Esophagus (tissue), 2 donors: ENCODE measurements around the gene HTR4. TPM values are rescaled to one million over a fixed set of nuclear protein-coding genes. Genes with fewer than 3 reads are reported as not detected.

Source experiments
- H3K27ac ChIP-seq, 2 donors: one replicate each; pipeline ENCODE4 v1.5.1; 2013; ENCODE audit warnings: low read depth in 2 of 2, mild to moderate bottlenecking in 2 of 2, inconsistent platforms in 1 of 2, low read length in 1 of 2, moderate library complexity in 1 of 2
- H3K27me3 ChIP-seq, 2 donors: one replicate each; pipeline ENCODE4 v1.6.1; 2013; ENCODE audit warnings: low read length in 2 of 2, control low read depth in 1 of 2, mild to moderate bottlenecking in 1 of 2; ENCODE audit not compliant: insufficient read depth in 2 of 2, control insufficient read depth in 1 of 2
- H3K36me3 ChIP-seq, 2 donors: one replicate each; pipeline ENCODE4 v1.6.1; 2013; ENCODE audit warnings: low read length in 1 of 2; ENCODE audit not compliant: control insufficient read depth in 2 of 2, insufficient read depth in 2 of 2
- H3K4me1 ChIP-seq, 2 donors: one replicate each; pipeline ENCODE4 v1.6.1; 2013; ENCODE audit warnings: low read length in 1 of 2; ENCODE audit not compliant: control insufficient read depth in 2 of 2, insufficient read depth in 2 of 2
- H3K4me3 ChIP-seq, 2 donors: one replicate each; pipeline ENCODE4 v1.5.1; 2013; ENCODE audit warnings: low read length in 2 of 2, mild to moderate bottlenecking in 2 of 2, low read depth in 1 of 2, moderate library complexity in 1 of 2
- H3K9me3 ChIP-seq, 2 donors: one replicate each; pipeline ENCODE4 v1.6.1; 2013; ENCODE audit warnings: mild to moderate bottlenecking in 2 of 2, low read depth in 1 of 2, low read length in 1 of 2, moderate library complexity in 1 of 2; ENCODE audit not compliant: control insufficient read depth in 2 of 2, insufficient read depth in 1 of 2
- WGBS, 2 donors: extraction: QIAGEN DNeasy Blood & Tissue Kit; methylation state at CpG; one replicate each; pipeline ENCODE4 v1.1.7; 2013; 5-methylcytosine and 5-hydroxymethylcytosine counted together
- polyA plus RNA-seq, 2 donors: library from polyadenylated mRNA; stranded (reverse); fragments of 200-250 nt; gene quantifications; one replicate each; pipeline ENCODE4 v1.2.3, GENCODE V29; 2013
- donor health status: healthy with polysubstance abuse.
- donor health status: Bipolar disorder and iron deficiency.

HTR4 gene
- polyA plus RNA-seq, 2 donors, result 0.02 to 0.20 TPM

GRCh38 chr5:148438933-148439332, 215.4 kb downstream of the HTR4 start:
- no peaks in the 10 kb centered on the region for H3K9me3 ChIP-seq
- peaks cover 5 to 8% of the 10 kb centered on the region in 2 donors for H3K36me3 ChIP-seq
- no peaks in the 10 kb centered on the region for H3K27me3 ChIP-seq
- H3K4me3 ChIP-seq, result no peak overlapping the region
- WGBS, 2 donors, result 77 to 79% methylated on average over 2 of the region's 2 CpGs
- no peaks in the 10 kb centered on the region for H3K4me1 ChIP-seq
- H3K27ac ChIP-seq, result no peak overlapping the region

DNA sequence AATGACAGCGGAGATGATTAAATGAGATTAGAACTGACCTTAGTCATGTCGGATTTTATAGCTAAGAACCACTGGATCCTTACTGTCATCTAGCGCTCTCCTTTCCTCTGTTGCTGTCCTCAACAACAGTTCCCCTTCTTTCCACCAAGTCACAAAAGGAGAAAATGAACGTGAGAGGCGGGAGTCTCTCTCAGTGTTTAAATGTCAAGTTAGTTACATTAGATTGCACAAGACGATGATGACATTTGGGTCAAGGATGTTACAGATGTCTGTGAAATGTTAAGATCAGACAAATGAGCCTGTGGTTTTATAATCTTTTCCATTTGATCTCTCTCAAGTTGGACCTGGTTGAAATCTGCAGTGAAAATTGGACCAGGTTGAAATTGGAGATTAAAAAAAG, 217.1 kb downstream of the HTR4 start:
- peaks cover 5 to 8% of the 10 kb centered on the region in 2 donors for H3K36me3 ChIP-seq
- no peaks in the 10 kb centered on the region for H3K4me1 ChIP-seq
- H3K27me3 ChIP-seq, result no peaks in the 10 kb centered on the region
- no peaks in the 10 kb centered on the region for H3K9me3 ChIP-seq
- 79 to 87% methylated on average over 6 of the region's 6 CpGs for WGBS, 2 donors
- no peak overlapping the region for H3K4me3 ChIP-seq
- no peak overlapping the region for H3K27ac ChIP-seq

DNA sequence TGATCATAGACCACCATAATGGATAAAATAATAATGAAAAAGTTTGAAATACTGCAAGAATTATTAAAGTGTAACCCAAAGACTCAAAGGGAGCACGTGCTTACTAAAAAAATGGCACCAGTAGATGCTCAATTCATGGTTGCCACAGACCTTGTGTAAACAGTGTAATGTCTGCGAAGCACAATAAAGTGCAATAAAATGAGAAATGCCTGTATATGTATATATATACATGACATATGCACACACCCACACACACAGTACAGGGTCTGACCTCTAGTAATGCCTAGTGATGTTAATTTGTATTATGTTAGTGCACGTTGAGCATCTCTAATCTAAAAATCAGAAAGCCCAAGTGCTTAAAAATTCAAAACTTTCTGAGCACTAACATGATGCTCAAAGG, 218.3 kb downstream of the HTR4 start:
- 91 to 95% methylated on average over 3 of the region's 3 CpGs for WGBS, 2 donors
- Histone ChIP-seq H3K4me1 (no peaks in the 10 kb centered on the region), H3K4me3 (no peak overlapping the region), H3K9me3 (no peaks in the 10 kb centered on the region), H3K27me3 (no peaks in the 10 kb centered on the region), H3K36me3 (peaks cover 5% of the 10 kb centered on the region in 2 donors), H3K27ac (no peak overlapping the region)

GRCh38 chr5:148433826-148434225, 220.5 kb downstream of the HTR4 start:
- Histone ChIP-seq H3K9me3 (no peaks in the 10 kb centered on the region), H3K27ac (no peak overlapping the region), H3K4me1 (no peaks in the 10 kb centered on the region), H3K36me3 (peaks cover 0 to 3% of the 10 kb centered on the region in 2 donors), H3K4me3 (no peak overlapping the region), H3K27me3 (no peaks in the 10 kb centered on the region)
- WGBS, 2 donors, result 95 to 96% methylated on average over 3 of the region's 3 CpGs

Other genes starting within 250 kb of the HTR4 start
- gene ADRB2, start 172.1 kb upstream of the HTR4 start, polyA plus RNA-seq, result 1 to 10 TPM; 2.1 to 2.8 TPM